Measurements from ENCODE around the gene NCF2.

DNA sequence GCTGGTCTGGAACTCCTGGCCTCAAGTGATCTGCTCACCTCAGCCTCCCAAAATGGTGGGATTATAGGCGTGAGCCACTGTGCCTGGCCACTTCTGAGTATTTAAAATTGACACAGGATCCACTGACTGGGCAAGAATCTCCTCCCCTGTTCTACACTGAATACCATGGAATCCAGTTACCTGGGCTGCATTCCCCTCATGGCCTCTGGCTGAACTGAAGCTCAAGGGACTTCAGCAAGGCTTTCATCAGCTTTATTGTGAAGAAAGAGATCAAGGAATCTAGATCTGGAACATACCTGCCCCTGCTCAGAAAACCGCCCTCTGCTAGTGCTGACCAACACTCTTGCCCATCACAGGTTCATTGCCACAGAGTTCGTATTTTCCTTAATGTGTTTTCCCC lies 20.5 kb downstream of the NCF2 start:
- TF ChIP-seq, protein P1, sequence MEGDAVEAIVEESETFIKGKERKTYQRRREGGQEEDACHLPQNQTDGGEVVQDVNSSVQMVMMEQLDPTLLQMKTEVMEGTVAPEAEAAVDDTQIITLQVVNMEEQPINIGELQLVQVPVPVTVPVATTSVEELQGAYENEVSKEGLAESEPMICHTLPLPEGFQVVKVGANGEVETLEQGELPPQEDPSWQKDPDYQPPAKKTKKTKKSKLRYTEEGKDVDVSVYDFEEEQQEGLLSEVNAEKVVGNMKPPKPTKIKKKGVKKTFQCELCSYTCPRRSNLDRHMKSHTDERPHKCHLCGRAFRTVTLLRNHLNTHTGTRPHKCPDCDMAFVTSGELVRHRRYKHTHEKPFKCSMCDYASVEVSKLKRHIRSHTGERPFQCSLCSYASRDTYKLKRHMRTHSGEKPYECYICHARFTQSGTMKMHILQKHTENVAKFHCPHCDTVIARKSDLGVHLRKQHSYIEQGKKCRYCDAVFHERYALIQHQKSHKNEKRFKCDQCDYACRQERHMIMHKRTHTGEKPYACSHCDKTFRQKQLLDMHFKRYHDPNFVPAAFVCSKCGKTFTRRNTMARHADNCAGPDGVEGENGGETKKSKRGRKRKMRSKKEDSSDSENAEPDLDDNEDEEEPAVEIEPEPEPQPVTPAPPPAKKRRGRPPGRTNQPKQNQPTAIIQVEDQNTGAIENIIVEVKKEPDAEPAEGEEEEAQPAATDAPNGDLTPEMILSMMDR (IDR thresholded peaks at IDR 0.05): no peak
- no peak for TF ChIP-seq EZH2 (IDR thresholded peaks at IDR 0.05; ENCODE audit: borderline replicate concordance, insufficient read depth, low read depth, low read length, poor library complexity, severe bottlenecking)

Measured in B cell (primary cell).